GM12878 (cell line): Measurements from ENCODE around the gene OSBPL3. TPM values are rescaled to one million over a fixed set of nuclear protein-coding genes. Genes with fewer than 3 reads are reported as not detected.

Experiments
- ATAC-seq: fragments of 200-7000 bp; cut with Tn5 transposase; 3 replicates; pipeline ENCODE4 v1.9.1; 2020; ENCODE audit warnings: mild to moderate bottlenecking, moderate library complexity
- BruUV-seq: library from RNA; stranded (reverse); fragments of 400-500 nt; replicated peaks from 2 replicates; lab custom pipeline; 2021; lab: Mats Ljungman, UMichigan
- CTCF ChIA-PET: fragments of 300-600 bp; sonication (Branson Sonifier 250); formaldehyde crosslinking; extraction: SDS; loops from one replicate; lab custom pipeline; 2021; ENCODE audit warnings: inconsistent platforms; lab: Yijun Ruan, JAX
- POLR2A ChIA-PET: fragments of 350-600 bp; formaldehyde crosslinking; extraction: SDS; loops from one replicate; lab custom pipeline; 2021; ENCODE audit warnings: inconsistent platforms; lab: Charles Lee
- RAD21 ChIA-PET: fragments of 300-600 bp; sonication (Branson Sonifier 250); formaldehyde crosslinking; loops from one replicate; lab custom pipeline; 2023; ENCODE audit warnings: antibody characterized with exemption; ENCODE audit not compliant: unreplicated experiment; lab: Charles Lee
- SMC1A ChIA-PET: fragments of 300-600 bp; sonication (Branson Sonifier 250); formaldehyde crosslinking; loops from one replicate; lab custom pipeline; 2023; ENCODE audit not compliant: unreplicated experiment, uncharacterized antibody; lab: Charles Lee
- DNase-seq: peaks from one replicate; pipeline ENCODE4 v3.0.0-alpha.2; 2011; ENCODE audit warnings: low read depth, low spot score
- FAIRE-seq: peaks from 3 replicates; lab custom pipeline; 2011; peaks lifted over from hg19 to GRCh38; lab: Jason Lieb, UNC
- H2AFZ ChIP-seq: 2 replicates; pipeline ENCODE4 v1.6.0; 2011; ENCODE audit warnings: low read depth, low read length, control low read depth; ENCODE audit not compliant: control insufficient read depth
- H3K27ac ChIP-seq: 2 replicates; pipeline ENCODE4 v1.5.1; 2011; ENCODE audit warnings: control low read depth; ENCODE audit not compliant: control insufficient read depth, insufficient read depth
- H3K27me3 ChIP-seq, 2 experiments: replicated peaks in 1 of 2; 2 replicates each; pipeline versions ENCODE4 v1.6.0 to v1.6.1; 2011; ENCODE audit warnings: low read length in 1 of 2; ENCODE audit not compliant: control insufficient read depth in 2 of 2, insufficient read depth in 2 of 2
- H3K36me3 ChIP-seq, 2 experiments: 2 replicates each; pipeline ENCODE4 v1.5.1; 2011; ENCODE audit warnings: low read length in 1 of 2; ENCODE audit not compliant: control insufficient read depth in 2 of 2, insufficient read depth in 2 of 2
- H3K4me1 ChIP-seq: 2 replicates; pipeline ENCODE4 v1.6.1; 2011; ENCODE audit warnings: mild to moderate bottlenecking, low read length, moderate library complexity, mixed read lengths; ENCODE audit not compliant: control insufficient read depth, insufficient read depth
- H3K4me2 ChIP-seq: 2 replicates; pipeline ENCODE4 v1.6.0; 2011; ENCODE audit warnings: control low read depth; ENCODE audit not compliant: control insufficient read depth, insufficient read depth
- H3K4me3 ChIP-seq: fragments of 200-600 bp; sonication (generic); 2 replicates; pipeline ENCODE4 v1.5.1; 2016
- H3K79me2 ChIP-seq: 2 replicates; pipeline ENCODE4 v1.6.0; 2011; ENCODE audit warnings: low read length; ENCODE audit not compliant: control insufficient read depth, insufficient read depth
- H3K9ac ChIP-seq: 2 replicates; pipeline ENCODE4 v1.8.0; 2011; ENCODE audit warnings: low read length, control low read depth, mixed read lengths; ENCODE audit not compliant: control insufficient read depth, insufficient read depth
- H3K9me3 ChIP-seq: replicated peaks from 3 replicates; pipeline ENCODE4 v1.5.1; 2011; ENCODE audit warnings: mild to moderate bottlenecking, low read length; ENCODE audit not compliant: control insufficient read depth, insufficient read depth
- H4K20me1 ChIP-seq: 2 replicates; pipeline ENCODE4 v1.6.0; 2011; ENCODE audit not compliant: control insufficient read depth, insufficient read depth
- BHLHE40 ChIP-seq, 2 experiments: fragments of 450-650 bp in 1 of 2; IDR thresholded peaks; 2 replicates each; pipeline ENCODE4 v1.6.1; 2011 to 2017; ENCODE audit warnings: low read depth in 2 of 2, borderline replicate concordance in 1 of 2, improper control_type of control experiment in 1 of 2, low read length in 1 of 2, mild to moderate bottlenecking in 1 of 2
- EP300 ChIP-seq, 2 experiments: fragments of 150-350 bp in 1 of 2; IDR thresholded peaks; 2 replicates each; pipeline ENCODE4 v1.6.1; 2011 to 2012; ENCODE audit warnings: low read depth in 2 of 2, low read length in 2 of 2, borderline replicate concordance in 1 of 2, improper control_type of control experiment in 1 of 2, inconsistent platforms in 1 of 2; ENCODE audit not compliant: control insufficient read depth in 1 of 2
- IKZF1 ChIP-seq: fragments of 450-650 bp; conservative IDR thresholded peaks from 2 replicates; pipeline ENCODE4 v1.6.1; 2017; ENCODE audit warnings: antibody characterized with exemption, mild to moderate bottlenecking
- JUNB ChIP-seq: IDR thresholded peaks from 2 replicates; pipeline ENCODE4 v1.6.1; 2016; ENCODE audit warnings: antibody characterized with exemption, mild to moderate bottlenecking
- NRF1 ChIP-seq: conservative IDR thresholded peaks from 2 replicates; pipeline ENCODE4 v1.6.1; 2011; ENCODE audit warnings: mild to moderate bottlenecking, low read depth, low read length, improper control_type of control experiment
- RELA ChIP-seq: fragments of 450-650 bp; IDR thresholded peaks from 2 replicates; pipeline ENCODE4 v1.8.0; 2014; ENCODE audit warnings: borderline replicate concordance; ENCODE audit not compliant: partially characterized antibody
- SMAD1 ChIP-seq: fragments of 450-650 bp; IDR thresholded peaks from 2 replicates; pipeline ENCODE4 v1.6.1; 2018; ENCODE audit warnings: mild to moderate bottlenecking, low read depth; ENCODE audit not compliant: partially characterized antibody
- ZSCAN29 ChIP-seq: fragments of 450-650 bp; IDR thresholded peaks from 2 replicates; pipeline ENCODE4 v1.6.1; 2017; ENCODE audit warnings: mild to moderate bottlenecking, moderate library complexity
- WGBS: methylation state at CpG from one replicate; pipeline ENCODE4 v1.1.6; 2016; ENCODE audit warnings: low lambda C conversion rate; ENCODE audit not compliant: insufficient replicate concordance, insufficient coverage; ENCODE audit errors: missing lambda C conversion rate; 5-methylcytosine and 5-hydroxymethylcytosine counted together
- in situ Hi-C: fragments of 300-500 bp; cut with MboI; formaldehyde crosslinking; loops from 9 replicates; pipeline ENCODE4 v1.14.3; 2018; ENCODE audit warnings: mixed read lengths
- intact Hi-C: fragments of 100-400 bp; cut with micrococcal nuclease; formaldehyde crosslinking; loops from one replicate; pipeline ENCODE4 v1.14.2; 2022; ENCODE audit not compliant: unreplicated experiment
- polyA plus RNA-seq, 11 experiments: library from polyadenylated mRNA; depleted of rRNA in 4 of 11; unstranded in 6 of 11; stranded (reverse) in 5 of 11; fragments of >200 nt; fragmentation: Nextera tagmentation in 4 of 11; fragmentation: Illumina TruSeq in 1 of 11; extraction: Ambion mirVana in 4 of 11; extraction: Trizol in 1 of 11; gene quantifications; 1 replicate in 1 of 11; 2 replicates in 10 of 11; pipeline versions ENCODE4 v1.2.1 to v1.2.3, GENCODE V29; 2011 to 2016; ENCODE audit warnings: inconsistent platforms in 2 of 11, missing spikeins in 2 of 11, low read depth in 1 of 11
- total RNA-seq, 4 experiments: library from RNA; depleted of rRNA in 3 of 4; stranded (reverse); fragments of >200 nt in 3 of 4; fragmentation: Illumina TruSeq in 1 of 4; extraction: Trizol in 1 of 4; gene quantifications; 2 replicates each; pipeline versions ENCODE4 v1.2.1 to v1.2.3, GENCODE V29; 2013 to 2021
- TF ChIP-seq, protein P1 (sequence below): fragments of 450-650 bp; IDR thresholded peaks from 2 replicates; pipeline ENCODE4 v1.6.1; 2017; ENCODE audit warnings: mild to moderate bottlenecking, moderate library complexity
- TF ChIP-seq, protein P2 (sequence below): IDR thresholded peaks from 2 replicates; pipeline ENCODE4 v1.6.1; 2011; ENCODE audit warnings: low read depth, low read length, improper control_type of control experiment, borderline replicate concordance
- TF ChIP-seq, protein P3 (sequence below): fragments of 450-650 bp; formaldehyde crosslinking; IDR thresholded peaks from 2 replicates; pipeline ENCODE4 v1.4.0; 2020; ENCODE audit warnings: mild to moderate bottlenecking, moderate library complexity
- TF ChIP-seq, protein P4 (sequence below): fragments of 450-650 bp; IDR thresholded peaks from 2 replicates; pipeline ENCODE4 v1.6.1; 2017; ENCODE audit warnings: low read depth, mild to moderate bottlenecking, moderate library complexity

OSBPL3 gene
- total and polyA plus RNA-seq, 10 of the 15 experiments (the other 5 are each of a cell fraction or from before 2014, with no cell fraction given) = 6.1 to 46.6 (median 27.0) TPM

DNA sequence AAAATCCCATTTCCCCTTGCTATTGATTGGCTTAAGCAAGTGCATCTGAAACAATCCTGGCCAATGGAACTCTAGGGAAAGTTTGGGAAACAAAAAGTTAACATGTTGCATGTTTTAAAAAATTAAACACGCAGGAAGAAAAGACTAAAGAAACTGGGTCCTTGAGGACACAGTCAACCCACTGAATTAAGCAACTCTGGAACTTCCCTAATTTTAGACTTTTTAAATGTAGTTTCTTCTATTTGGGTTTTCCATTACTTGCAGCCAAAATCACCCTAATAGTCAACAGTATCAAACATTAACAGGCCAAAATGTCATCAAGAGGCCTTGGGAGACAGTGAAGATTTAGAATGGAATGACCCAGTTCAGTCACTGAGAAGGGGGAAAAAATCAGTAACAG is 40.6 kb downstream of the OSBPL3 start:
- no peak overlapping the region for H2AFZ ChIP-seq
- H3K4me2 ChIP-seq = no peak overlapping the region
- ChIA-PET SMC1A (interaction anchor here (0.9 to 6.6 kb wide), 6 partner anchors 8 to 55 kb away, joined by 3 to 33 read pairs (median 4); no protein-coding TSS in a partner anchor), CTCF (interaction anchor here (1.5 kb wide), 1 partner anchor 34 kb away, joined by 3 read pairs; no protein-coding TSS in a partner anchor), POLR2A (interaction anchor here (1.4 to 1.9 kb wide), 2 partner anchors 12 to 39 kb away, joined by 3 to 7 read pairs; no protein-coding TSS in a partner anchor), RAD21 (no interaction called here)
- H3K4me3 ChIP-seq = no peak overlapping the region
- ATAC-seq (no peak), FAIRE-seq (no peak), DNase-seq (no peak)
- H3K27me3 ChIP-seq = no peaks in the 10 kb centered on the region
- H3K9ac ChIP-seq = no peak overlapping the region
- intact Hi-C loops (no loop called here), in situ Hi-C loops (no loop called here)
- WGBS = 58% methylated on average over 1 of the region's 1 CpG
- peaks cover 24% of the 10 kb centered on the region for H3K4me1 ChIP-seq
- peaks cover 59% of the 10 kb centered on the region for H3K79me2 ChIP-seq
- peaks cover 2% of the 10 kb centered on the region; the same call in 2 of the 3 replicates for H3K9me3 ChIP-seq
- BruUV-seq = no TSS peak
- 0 out of 2 replicates have a peak overlapping the region, but pooled peaks have one; percentile 18 for H3K27ac ChIP-seq
- no peaks in the 10 kb centered on the region for H4K20me1 ChIP-seq
- 0 out of 4 replicates have a peak, but pooled peaks cover 0 to 5% of the 10 kb centered on the region in 2 experiments for H3K36me3 ChIP-seq
- TF ChIP-seq BHLHE40 (IDR thresholded peaks at IDR 0.05; ENCODE audit: borderline replicate concordance in 1 of 2, low read depth in 2 of 2, low read length in 1 of 2) (no peak), JUNB (no peak), SMAD1 (no peak), RELA (no peak), EP300 (IDR thresholded peaks at IDR 0.05; ENCODE audit: borderline replicate concordance in 1 of 2, control insufficient read depth in 1 of 2, low read depth in 2 of 2, low read length in 2 of 2) (no peak), ZSCAN29 (no peak), NRF1 (no peak), IKZF1 (no peak)
- TF ChIP-seq, protein P1, sequence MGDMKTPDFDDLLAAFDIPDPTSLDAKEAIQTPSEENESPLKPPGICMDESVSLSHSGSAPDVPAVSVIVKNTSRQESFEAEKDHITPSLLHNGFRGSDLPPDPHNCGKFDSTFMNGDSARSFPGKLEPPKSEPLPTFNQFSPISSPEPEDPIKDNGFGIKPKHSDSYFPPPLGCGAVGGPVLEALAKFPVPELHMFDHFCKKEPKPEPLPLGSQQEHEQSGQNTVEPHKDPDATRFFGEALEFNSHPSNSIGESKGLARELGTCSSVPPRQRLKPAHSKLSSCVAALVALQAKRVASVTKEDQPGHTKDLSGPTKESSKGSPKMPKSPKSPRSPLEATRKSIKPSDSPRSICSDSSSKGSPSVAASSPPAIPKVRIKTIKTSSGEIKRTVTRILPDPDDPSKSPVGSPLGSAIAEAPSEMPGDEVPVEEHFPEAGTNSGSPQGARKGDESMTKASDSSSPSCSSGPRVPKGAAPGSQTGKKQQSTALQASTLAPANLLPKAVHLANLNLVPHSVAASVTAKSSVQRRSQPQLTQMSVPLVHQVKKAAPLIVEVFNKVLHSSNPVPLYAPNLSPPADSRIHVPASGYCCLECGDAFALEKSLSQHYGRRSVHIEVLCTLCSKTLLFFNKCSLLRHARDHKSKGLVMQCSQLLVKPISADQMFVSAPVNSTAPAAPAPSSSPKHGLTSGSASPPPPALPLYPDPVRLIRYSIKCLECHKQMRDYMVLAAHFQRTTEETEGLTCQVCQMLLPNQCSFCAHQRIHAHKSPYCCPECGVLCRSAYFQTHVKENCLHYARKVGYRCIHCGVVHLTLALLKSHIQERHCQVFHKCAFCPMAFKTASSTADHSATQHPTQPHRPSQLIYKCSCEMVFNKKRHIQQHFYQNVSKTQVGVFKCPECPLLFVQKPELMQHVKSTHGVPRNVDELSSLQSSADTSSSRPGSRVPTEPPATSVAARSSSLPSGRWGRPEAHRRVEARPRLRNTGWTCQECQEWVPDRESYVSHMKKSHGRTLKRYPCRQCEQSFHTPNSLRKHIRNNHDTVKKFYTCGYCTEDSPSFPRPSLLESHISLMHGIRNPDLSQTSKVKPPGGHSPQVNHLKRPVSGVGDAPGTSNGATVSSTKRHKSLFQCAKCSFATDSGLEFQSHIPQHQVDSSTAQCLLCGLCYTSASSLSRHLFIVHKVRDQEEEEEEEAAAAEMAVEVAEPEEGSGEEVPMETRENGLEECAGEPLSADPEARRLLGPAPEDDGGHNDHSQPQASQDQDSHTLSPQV = no peak
- TF ChIP-seq, protein P2, sequence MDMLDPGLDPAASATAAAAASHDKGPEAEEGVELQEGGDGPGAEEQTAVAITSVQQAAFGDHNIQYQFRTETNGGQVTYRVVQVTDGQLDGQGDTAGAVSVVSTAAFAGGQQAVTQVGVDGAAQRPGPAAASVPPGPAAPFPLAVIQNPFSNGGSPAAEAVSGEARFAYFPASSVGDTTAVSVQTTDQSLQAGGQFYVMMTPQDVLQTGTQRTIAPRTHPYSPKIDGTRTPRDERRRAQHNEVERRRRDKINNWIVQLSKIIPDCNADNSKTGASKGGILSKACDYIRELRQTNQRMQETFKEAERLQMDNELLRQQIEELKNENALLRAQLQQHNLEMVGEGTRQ = no peak
- TF ChIP-seq, protein P3, sequence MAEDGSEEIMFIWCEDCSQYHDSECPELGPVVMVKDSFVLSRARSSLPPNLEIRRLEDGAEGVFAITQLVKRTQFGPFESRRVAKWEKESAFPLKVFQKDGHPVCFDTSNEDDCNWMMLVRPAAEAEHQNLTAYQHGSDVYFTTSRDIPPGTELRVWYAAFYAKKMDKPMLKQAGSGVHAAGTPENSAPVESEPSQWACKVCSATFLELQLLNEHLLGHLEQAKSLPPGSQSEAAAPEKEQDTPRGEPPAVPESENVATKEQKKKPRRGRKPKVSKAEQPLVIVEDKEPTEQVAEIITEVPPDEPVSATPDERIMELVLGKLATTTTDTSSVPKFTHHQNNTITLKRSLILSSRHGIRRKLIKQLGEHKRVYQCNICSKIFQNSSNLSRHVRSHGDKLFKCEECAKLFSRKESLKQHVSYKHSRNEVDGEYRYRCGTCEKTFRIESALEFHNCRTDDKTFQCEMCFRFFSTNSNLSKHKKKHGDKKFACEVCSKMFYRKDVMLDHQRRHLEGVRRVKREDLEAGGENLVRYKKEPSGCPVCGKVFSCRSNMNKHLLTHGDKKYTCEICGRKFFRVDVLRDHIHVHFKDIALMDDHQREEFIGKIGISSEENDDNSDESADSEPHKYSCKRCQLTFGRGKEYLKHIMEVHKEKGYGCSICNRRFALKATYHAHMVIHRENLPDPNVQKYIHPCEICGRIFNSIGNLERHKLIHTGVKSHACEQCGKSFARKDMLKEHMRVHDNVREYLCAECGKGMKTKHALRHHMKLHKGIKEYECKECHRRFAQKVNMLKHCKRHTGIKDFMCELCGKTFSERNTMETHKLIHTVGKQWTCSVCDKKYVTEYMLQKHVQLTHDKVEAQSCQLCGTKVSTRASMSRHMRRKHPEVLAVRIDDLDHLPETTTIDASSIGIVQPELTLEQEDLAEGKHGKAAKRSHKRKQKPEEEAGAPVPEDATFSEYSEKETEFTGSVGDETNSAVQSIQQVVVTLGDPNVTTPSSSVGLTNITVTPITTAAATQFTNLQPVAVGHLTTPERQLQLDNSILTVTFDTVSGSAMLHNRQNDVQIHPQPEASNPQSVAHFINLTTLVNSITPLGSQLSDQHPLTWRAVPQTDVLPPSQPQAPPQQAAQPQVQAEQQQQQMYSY = no peak
- TF ChIP-seq, protein P4, sequence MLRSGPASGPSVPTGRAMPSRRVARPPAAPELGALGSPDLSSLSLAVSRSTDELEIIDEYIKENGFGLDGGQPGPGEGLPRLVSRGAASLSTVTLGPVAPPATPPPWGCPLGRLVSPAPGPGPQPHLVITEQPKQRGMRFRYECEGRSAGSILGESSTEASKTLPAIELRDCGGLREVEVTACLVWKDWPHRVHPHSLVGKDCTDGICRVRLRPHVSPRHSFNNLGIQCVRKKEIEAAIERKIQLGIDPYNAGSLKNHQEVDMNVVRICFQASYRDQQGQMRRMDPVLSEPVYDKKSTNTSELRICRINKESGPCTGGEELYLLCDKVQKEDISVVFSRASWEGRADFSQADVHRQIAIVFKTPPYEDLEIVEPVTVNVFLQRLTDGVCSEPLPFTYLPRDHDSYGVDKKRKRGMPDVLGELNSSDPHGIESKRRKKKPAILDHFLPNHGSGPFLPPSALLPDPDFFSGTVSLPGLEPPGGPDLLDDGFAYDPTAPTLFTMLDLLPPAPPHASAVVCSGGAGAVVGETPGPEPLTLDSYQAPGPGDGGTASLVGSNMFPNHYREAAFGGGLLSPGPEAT = no peak
